ENCODE results near the gene KCNC1. TPM values are rescaled to one million over a fixed set of nuclear protein-coding genes. Genes with fewer than 3 reads are reported as not detected.

The KCNC1 gene
- total and polyA plus RNA-seq, 2 of the 13 experiments (the other 11 are each of a cell fraction or from before 2014, with no cell fraction given) = 0.01 to 0.04 TPM

DNA sequence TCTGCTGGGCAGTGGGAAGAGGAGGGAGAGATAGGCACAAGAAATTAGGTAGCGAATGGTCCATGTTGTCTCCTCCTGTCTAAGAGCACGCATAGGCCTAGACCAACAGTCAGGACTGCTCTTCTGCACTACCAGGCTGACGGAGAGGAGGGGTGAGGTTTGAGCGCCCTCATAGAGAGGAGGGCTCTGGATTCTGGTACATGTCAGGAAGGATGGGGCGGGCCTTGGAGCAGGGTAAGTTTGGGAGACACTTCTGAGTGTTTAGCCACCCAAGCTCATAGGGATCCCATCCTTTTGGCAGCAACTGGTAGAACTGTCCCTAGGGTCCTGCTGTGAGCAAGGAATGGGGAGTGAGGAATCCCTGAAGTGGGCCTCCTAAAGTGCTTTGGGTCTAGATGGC, 60.4 kb downstream of the KCNC1 start (continued):
- TF ChIP-seq ZBTB10 (CRISPR knock-in tag; IDR thresholded peaks at IDR 0.05; ENCODE audit: borderline replicate concordance) (no peak), ZFAT (CRISPR knock-in tag; conservative IDR thresholded peaks at IDR 0.05) (no peak), SYNCRIP (IDR thresholded peaks at IDR 0.05; ENCODE audit: insufficient read depth, low read depth, low read length) (no peak), DPF2 (CRISPR knock-in tag; IDR thresholded peaks at IDR 0.05; ENCODE audit: borderline replicate concordance, low read depth) (no peak), ZNF383 (CRISPR knock-in tag; IDR thresholded peaks at IDR 0.05; ENCODE audit: borderline replicate concordance) (no peak), TGIF2 (CRISPR knock-in tag; IDR thresholded peaks at IDR 0.05) (no peak), ETV5 (CRISPR knock-in tag; IDR thresholded peaks at IDR 0.05; ENCODE audit: borderline replicate concordance) (no peak), ZNF572 (CRISPR knock-in tag; IDR thresholded peaks at IDR 0.05) (no peak), ZSCAN29 (CRISPR knock-in tag; conservative IDR thresholded peaks at IDR 0.05) (no peak), HDAC2 (CRISPR knock-in tag; IDR thresholded peaks at IDR 0.05) (no peak), PBX3 (CRISPR knock-in tag; IDR thresholded peaks at IDR 0.05; ENCODE audit: borderline replicate concordance) (no peak), SALL2 (CRISPR knock-in tag; IDR thresholded peaks at IDR 0.05) (no peak), ZNF737 (CRISPR knock-in tag; IDR thresholded peaks at IDR 0.05; ENCODE audit: borderline replicate concordance) (no peak), SIX4 (CRISPR knock-in tag; IDR thresholded peaks at IDR 0.05) (no peak)
- TF ChIP-seq, protein P1, sequence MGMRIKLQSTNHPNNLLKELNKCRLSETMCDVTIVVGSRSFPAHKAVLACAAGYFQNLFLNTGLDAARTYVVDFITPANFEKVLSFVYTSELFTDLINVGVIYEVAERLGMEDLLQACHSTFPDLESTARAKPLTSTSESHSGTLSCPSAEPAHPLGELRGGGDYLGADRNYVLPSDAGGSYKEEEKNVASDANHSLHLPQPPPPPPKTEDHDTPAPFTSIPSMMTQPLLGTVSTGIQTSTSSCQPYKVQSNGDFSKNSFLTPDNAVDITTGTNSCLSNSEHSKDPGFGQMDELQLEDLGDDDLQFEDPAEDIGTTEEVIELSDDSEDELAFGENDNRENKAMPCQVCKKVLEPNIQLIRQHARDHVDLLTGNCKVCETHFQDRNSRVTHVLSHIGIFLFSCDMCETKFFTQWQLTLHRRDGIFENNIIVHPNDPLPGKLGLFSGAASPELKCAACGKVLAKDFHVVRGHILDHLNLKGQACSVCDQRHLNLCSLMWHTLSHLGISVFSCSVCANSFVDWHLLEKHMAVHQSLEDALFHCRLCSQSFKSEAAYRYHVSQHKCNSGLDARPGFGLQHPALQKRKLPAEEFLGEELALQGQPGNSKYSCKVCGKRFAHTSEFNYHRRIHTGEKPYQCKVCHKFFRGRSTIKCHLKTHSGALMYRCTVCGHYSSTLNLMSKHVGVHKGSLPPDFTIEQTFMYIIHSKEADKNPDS (CRISPR knock-in tag; IDR thresholded peaks at IDR 0.05) = no peak

Data from HepG2 (cell line).